ENCODE data around the gene ERI3. TPM values are rescaled to one million over a fixed set of nuclear protein-coding genes. Genes with fewer than 3 reads are reported as not detected.

The ERI3 gene
- total RNA-seq, 1 donor from 2014 or later, result 39.3 TPM

DNA sequence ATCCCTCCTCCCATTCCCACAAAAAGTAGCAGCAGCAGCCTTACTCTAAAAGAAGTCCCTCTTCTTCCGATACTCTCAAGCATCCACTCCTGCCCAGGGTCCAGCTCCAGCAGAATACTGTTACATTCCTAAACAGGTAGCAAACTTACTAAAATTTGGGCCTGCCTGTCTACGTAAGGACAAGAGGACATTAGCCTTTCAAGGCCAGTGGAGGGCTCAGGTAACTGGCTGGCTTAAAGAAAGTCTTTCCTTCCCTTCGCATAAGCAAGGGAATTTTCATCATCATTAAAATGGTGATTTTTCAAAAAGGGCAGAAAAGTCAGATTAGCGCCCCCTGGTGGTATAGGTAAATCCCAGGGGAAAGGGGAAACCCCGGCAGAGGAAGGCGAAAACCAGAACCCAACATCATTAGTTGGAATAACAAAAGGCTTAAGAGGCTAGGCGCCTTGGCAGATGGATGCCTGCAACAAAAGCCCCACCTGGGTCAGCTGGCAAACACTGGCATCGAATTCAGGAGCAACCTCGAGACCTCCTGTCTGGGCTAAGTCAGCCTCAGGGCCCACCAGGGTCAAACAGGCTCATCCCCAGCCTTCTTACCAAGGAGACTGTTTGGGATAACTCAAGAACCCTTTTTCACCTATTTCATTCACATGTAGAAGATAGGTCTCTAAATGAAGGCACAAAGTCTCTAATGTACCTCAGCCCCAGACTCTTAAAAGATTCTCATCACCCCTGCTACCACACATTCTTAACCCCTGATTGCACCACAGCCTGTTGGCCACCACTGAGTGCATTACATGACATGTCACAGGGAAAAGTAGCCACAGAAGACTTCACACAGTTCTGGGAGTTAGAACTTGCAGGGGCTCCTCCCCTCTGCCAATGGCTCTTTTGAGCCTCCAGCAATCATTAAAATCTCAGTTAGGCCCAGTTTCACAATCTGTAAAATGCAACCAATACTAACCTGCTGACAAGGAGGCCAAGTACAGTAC is 36.7 kb downstream of the ERI3 start:
- peaks cover 0 to 45% of the 10 kb centered on the region in 2 donors for H3K36me3 ChIP-seq
- intact Hi-C loops (cut with DNase I), result no loop called here
- H3K27ac ChIP-seq, result no peak overlapping the region
- H3K4me1 ChIP-seq, result no peaks in the 10 kb centered on the region
- TF ChIP-seq POLR2A (IDR thresholded peaks at IDR 0.05) (no peak), CTCF (IDR thresholded peaks at IDR 0.05) (peak; percentile 49 to 63 (median 57))
- H3K9me3 ChIP-seq, result no peaks in the 10 kb centered on the region
- DNase-seq (ENCODE audit: extremely low spot score in 2 of 2), result no peak
- H3K4me3 ChIP-seq, result no peak overlapping the region
- H3K27me3 ChIP-seq, result no peaks in the 10 kb centered on the region

- intact Hi-C loops (cut with DNase I), result no loop called here
- no peaks in the 10 kb centered on the region for H3K9me3 ChIP-seq
- H3K27ac ChIP-seq, result no peak overlapping the region
- H3K27me3 ChIP-seq, result no peaks in the 10 kb centered on the region
- no peak for TF ChIP-seq POLR2A (IDR thresholded peaks at IDR 0.05)
- TF ChIP-seq POLR2AphosphoS5 (IDR thresholded peaks at IDR 0.05; ENCODE audit: insufficient read depth in 1 of 2, low read depth in 1 of 2), result no peak
- TF ChIP-seq CTCF (IDR thresholded peaks at IDR 0.05), result no peak
- DNase-seq (ENCODE audit: extremely low spot score in 2 of 2), result no peak
- H3K4me1 ChIP-seq, result no peaks in the 10 kb centered on the region
- peaks cover 3 to 59% of the 10 kb centered on the region in 2 donors for H3K36me3 ChIP-seq
- no peak overlapping the region for H3K4me3 ChIP-seq
Measured at GRCh38 chr1:44316231-44316759, 38.8 kb downstream of the ERI3 start.

DNA sequence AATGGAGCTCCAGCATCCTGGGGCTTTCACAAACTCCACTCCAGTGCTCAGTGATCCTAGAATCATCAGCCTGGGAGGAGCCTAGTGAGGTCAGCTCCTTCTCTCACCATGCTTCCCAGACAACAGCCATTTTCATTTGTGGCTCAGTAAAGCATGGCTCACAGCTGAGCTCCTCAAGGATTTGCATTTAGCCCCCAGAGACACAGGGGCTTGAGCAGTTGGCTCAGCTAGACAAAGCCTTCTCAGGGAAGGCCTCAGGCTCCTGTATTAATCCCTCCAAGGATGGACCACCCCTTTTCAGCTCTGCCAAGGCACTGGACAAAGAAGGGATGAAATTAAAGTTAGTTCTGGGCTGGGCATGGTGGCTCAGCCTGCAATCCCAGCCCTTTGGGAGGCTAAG is 39.5 kb downstream of the ERI3 start:
- intact Hi-C loops (cut with DNase I), result no loop called here

DNA sequence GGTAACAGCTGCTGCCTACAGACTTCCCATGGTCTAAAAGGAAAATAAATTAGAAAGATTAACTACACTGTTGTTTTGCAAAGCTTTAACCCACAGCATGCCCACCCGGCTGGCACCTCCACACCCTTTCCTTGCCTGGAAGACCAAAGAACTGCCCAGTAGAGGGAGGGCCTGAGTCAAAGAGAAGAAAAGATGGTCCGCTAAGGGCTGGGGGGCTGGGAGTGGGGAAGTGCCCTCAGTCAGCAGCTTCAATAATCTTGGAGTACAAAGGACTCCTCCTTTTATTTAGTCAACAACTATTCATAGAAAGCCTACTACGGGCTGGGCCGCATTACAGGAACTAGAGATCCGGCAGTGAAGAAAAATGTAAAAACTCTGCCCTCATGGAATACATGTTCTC is 40.6 kb downstream of the ERI3 start:
- H3K27ac ChIP-seq, result no peak overlapping the region
- H3K4me3 ChIP-seq, result no peak overlapping the region
- no peak for TF ChIP-seq POLR2A (IDR thresholded peaks at IDR 0.05)
- no peak for TF ChIP-seq POLR2AphosphoS5 (IDR thresholded peaks at IDR 0.05; ENCODE audit: insufficient read depth in 1 of 2, low read depth in 1 of 2)
- no peak for TF ChIP-seq CTCF (IDR thresholded peaks at IDR 0.05)
- intact Hi-C loops (cut with DNase I), result no loop called here
- no peak for DNase-seq (ENCODE audit: extremely low spot score in 2 of 2)
- no peaks in the 10 kb centered on the region for H3K4me1 ChIP-seq
- peaks cover 3 to 64% of the 10 kb centered on the region in 2 donors for H3K36me3 ChIP-seq
- H3K9me3 ChIP-seq, result no peaks in the 10 kb centered on the region
- no peaks in the 10 kb centered on the region for H3K27me3 ChIP-seq

More for the DNA sequence above, 39.5 kb downstream of the ERI3 start:
- Histone ChIP-seq H3K4me3 (no peak overlapping the region), H3K9me3 (no peaks in the 10 kb centered on the region), H3K27me3 (no peaks in the 10 kb centered on the region), H3K27ac (no peak overlapping the region), H3K36me3 (peaks cover 3 to 67% of the 10 kb centered on the region in 2 donors), H3K4me1 (no peaks in the 10 kb centered on the region)
- no peak for TF ChIP-seq POLR2AphosphoS5 (IDR thresholded peaks at IDR 0.05; ENCODE audit: insufficient read depth in 1 of 2, low read depth in 1 of 2)
- TF ChIP-seq POLR2A (IDR thresholded peaks at IDR 0.05), result no peak
- no peak for TF ChIP-seq CTCF (IDR thresholded peaks at IDR 0.05)
- DNase-seq (ENCODE audit: extremely low spot score in 2 of 2), result no peak

Measured in vagina (tissue), 2 donors.